GM18498 (cell line): ENCODE results near the gene UBE2E1.
"Not testable (repeated sequence)": the region's sequence is repeated elsewhere in the genome, so short reads cannot be mapped to it uniquely, and the experiment has no call there.

Source experiments
- ATAC-seq: cut with Tn5 transposase; IDR thresholded peaks from one replicate; pipeline ENCODE4 v1.9.1; 2021; ENCODE audit warnings: mild to moderate bottlenecking, moderate library complexity; ENCODE audit not compliant: unreplicated experiment

Gene UBE2E1

DNA sequence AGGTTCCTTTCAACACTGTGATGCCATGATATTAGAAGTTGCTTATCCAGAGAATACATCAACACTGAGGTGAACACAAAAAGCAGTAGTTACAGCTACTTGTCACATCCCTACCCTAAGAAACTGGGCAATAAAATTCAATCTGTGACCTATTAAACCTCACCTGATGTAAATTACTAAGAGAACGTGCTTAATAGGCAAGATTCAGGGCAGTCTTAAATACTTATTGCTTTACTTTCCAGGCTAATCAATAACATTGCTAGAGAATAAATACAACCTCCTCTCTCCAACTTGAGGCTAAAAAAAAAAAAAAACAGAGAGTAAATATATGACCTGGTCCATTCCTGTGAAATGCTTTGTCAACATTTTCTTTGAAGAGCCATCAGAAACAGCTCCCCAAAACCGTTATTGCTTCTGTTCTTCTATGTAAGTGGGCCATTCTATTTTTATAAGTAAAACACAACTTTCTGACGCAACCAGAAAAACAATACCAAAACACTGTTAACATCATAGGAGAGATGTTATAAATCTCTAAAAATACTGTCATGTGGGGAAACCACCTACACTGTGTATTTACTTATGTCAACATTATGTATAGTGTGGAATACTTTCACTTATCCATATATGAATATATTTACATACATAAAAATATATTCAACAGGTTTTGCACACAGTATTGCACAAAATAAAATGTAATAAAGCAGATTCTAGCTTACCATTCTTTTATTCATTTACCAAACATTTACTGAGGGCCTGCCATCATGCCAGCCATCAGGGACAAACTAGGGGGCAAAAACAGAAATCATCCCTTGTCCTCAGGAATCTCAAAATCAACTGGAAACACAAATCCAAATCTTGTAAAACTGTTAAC lies 108.4 kb downstream of the UBE2E1 start:
- no peak for ATAC-seq

DNA sequence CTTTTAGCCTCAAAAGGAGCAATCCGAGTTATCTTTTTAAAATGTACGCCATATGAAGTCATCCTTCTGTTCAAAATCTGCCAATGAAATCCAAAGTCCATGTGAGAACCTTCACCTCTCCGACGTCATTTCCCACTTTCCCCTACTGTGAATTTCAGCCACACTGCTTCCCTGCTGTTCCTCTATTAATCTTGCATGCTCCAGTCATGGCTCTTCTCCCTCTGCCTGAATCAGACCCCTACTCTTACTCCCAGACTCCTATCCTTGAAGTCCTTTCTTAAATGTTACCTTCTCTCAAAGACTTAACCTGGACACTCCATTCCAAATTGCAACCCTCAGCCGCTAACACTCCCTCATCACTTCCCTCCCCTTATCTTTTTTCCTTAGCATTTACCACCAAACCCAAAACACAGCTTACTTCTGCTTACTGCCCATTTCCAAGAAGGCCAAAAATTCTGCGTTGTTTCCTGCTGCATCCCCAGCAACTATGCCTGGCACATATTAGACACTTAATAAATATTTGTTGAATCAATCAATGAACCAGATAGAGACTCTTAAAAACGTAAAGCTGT lies 109.9 kb downstream of the UBE2E1 start:
- ATAC-seq, result no peak

DNA sequence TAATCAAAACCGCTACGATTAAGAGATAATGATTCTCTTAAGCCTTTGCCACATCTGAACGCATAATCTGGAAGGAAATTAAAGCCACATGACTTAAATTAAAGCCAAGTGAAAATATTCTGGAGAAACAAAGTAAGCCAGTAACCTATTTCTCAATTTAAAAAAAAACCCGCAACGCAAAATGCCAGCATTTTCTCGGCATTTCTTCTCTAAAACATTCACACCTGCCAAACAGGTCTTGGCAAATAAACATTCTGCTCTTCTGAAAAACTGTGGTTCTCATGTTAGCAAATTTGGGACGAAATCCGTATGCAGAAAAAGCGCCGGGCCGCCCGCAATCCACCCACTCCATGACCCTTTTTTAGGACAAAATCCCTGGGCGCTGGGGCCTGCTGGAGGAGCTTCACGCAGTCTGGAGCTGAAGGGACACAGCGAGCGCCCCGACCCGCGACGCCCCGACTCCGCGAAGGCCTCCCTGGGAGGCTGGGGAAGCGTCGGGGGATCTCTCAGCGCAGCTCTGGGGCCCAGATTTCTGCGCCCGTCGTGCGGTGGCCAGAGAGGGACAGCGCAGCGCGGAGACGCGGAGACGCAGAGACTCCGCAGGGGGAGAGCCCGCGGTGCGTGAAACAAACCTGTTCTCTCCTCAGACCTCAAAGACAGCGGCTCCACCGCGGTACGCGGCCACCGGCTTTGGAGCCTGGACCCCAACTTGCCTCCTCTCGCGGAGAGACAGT lies 110.6 kb downstream of the UBE2E1 start:
- ATAC-seq, result peak; percentile 48

DNA sequence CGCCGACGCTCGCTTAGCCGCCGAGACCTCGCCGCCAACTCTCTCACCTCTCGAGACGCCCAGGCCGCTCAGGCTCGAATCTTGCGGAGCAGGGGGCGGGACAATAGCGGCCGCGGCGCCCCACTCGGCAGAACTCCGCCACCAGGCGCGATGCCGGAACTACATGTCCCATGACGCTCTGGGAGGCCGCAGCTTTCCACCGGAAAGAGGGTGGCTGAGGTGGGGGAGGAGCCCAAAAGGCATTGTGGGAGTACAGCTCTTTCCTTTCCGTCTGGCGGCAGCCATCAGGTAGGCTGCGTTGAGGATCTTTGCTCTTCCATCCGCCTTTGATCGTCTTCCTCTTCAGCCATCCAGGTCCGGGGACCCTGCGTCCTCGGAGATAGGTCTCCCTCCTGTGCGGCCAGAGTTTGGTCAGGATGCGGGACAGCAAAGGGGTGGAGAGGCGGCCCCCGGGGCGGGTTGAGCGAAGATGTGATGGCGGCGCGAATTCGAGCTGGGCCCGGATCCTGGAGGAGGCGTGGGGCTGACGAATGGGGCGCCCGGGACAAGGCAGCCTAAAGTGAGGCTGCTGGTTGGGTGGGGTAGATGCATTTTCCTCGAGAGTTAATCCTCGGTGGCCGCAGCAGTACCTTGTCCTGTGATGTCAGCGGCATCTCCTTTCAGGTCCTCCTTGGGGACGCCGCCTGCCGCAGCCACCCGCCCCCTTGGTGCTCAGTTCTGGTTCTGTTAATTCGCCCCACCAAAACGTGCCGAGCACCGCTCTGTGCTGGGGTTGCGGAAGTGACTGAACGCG lies 111.3 kb downstream of the UBE2E1 start, which contains the start of the genes NKIRAS1 and RPL15:
NKIRAS1 (minus strand) TSS at position 105 of the 793 bp plus-strand sequence. CDS start 6,086 bp downstream, outside the sequence.
RPL15 (plus strand) TSS at position 247 of the 793 bp plus-strand sequence. CDS start 728 bp downstream, outside the sequence.
- ATAC-seq, result peak; percentile 95

DNA sequence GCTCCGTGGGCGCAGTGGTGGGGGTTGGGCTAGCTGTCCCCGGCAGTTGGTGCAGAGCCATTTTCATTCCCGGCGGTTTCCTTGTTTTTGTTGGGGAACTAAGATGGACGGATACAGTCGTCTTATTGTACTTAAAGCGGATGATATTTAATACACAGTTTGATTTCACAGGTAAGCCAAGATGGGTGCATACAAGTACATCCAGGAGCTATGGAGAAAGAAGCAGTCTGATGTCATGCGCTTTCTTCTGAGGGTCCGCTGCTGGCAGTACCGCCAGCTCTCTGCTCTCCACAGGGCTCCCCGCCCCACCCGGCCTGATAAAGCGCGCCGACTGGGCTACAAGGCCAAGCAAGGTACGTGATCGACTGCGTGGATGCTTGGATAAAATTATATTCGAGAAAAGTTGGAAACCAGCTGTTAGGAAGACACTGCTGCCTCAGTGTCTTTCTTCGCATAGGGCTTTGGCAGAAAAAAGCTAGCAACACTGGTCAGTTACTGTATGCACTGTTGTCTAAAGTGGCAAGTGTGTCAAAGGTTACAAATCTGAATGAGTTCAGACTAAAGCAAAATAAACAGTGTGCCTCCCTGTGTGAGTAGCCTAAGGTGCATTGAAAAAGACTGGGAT lies 112.0 kb downstream of the UBE2E1 start:
- ATAC-seq, result not testable (repeated sequence)

DNA sequence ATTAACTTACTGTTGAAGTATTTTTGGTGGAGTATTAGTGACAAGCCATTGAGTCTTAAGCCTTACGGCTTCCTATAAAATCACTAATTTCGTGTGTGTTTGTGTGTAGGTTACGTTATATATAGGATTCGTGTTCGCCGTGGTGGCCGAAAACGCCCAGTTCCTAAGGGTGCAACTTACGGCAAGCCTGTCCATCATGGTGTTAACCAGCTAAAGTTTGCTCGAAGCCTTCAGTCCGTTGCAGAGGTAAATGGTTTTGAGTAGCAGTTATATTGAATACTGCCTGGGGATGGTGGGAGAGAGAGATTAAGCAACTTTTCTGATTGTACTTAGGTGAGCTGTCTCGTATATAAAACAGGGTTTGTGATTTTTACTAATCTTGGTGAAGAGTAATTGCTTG lies 112.6 kb downstream of the UBE2E1 start:
- not testable (repeated sequence) for ATAC-seq

DNA sequence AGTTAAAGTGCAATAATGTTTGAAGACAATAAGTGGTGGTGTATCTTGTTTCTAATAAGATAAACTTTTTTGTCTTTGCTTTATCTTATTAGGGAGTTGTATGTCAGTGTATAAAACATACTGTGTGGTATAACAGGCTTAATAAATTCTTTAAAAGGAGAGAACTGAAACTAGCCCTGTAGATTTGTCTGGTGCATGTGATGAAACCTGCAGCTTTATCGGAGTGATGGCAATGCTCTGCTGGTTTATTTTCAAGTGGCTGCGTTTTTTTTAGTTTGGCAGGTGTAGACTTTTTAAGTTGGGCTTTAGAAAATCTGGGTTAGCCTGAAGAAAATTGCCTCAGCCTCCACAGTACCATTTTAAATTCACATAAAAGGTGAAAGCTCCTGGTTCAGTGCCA lies 113.9 kb downstream of the UBE2E1 start:
- ATAC-seq, result no peak

DNA sequence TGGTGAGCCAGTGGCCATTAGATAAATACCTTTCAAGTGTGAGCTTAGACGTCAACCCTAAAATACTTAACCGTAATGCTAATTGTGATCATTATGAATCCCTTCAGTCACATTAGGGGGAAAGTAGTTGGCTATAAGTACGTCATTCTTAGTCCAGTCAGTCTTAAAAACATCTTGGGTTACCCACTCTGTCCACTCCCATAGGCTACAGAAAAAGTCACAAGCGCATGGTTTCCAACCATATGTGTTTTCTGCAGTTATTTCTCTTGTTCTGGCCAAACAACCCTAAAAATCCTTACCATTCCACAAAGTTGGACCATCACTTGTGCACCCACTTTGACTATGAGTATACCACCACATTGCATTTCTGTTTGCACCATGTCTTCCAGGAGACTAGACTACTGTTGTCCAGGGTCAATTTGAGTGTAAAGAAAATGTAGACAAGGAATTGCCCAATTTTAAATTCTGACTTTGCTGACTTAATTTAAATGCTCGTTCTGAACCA lies 114.4 kb downstream of the UBE2E1 start:
- no peak for ATAC-seq

DNA sequence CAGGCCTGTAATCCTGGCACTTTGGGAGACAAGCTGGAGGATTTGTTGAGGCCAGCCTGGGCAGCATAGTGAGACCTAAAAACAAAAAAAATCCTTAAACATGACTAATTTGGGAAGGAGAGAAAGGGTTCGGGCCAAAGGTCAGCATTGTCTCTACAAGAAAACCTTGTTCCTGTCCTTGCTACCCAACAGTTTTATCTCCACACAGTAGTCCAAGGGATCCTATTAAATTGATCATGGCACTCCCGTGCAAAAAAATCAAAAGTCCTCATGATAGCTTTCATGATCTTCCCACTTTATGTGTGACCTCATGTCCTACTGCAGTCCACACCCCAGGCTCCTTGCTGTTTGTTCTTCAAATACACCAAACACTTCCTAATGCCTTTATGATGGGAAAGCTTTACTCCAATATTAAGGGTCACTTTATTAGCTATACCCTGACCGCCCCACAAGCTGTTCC lies 115.3 kb downstream of the UBE2E1 start:
- no peak for ATAC-seq

DNA sequence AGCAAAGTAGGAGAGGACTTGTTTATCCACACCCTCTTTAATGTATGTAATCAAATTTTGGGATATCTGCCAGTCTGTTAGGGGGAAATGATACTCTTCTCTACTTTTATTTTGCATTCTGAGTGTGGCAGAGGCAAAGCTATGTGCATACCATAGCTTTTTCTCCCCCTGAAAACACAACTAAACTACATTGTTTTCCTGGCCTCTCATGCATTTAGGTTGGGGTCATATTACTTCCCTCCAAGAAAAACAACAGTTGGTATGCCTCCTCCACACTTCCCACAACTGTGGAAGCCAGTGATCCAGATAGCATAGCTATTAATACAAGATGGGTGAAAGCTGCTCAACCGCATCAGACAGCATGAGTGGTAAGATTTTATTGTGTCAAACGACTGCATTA lies 118.0 kb downstream of the UBE2E1 start:
- ATAC-seq, result no peak

DNA sequence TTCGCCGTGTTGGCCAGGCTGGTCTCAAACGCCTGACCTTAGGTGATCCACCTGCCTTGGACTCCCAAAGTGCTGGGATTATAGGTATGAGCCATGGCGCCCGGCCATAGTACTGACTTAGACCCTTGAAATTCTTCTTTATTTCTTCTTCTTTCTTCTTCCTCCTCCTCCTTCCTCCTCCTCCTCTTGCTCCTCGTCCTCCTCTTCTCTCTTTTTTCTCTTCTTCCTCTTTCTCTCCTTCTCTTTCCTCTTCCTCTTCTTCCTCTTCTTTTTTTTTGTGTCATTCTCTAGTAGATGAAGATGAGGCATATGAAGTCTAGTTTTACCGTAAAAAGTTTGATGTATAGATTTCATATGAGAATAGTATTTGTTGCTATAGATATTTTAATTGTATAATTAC lies 120.5 kb downstream of the UBE2E1 start:
- ATAC-seq, result no peak

DNA sequence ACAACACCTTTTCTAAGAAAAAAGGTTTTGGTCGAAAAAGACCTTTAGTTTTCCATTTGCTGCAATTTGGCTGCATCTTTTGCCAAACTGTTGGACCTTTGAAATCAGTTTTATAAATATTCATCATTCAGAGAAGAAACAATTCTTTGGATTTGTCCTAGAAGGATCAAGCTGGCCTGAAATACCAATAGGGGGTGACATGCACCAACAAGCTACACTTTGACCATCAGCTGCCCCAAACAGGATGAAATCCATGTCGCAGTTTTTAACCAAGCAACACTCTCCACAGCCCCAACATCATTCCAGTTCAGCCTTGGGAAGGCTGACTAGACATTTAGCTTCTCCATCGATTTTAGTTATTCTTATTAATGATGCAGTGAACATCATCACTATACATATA lies 121.0 kb downstream of the UBE2E1 start:
- no peak for ATAC-seq

DNA sequence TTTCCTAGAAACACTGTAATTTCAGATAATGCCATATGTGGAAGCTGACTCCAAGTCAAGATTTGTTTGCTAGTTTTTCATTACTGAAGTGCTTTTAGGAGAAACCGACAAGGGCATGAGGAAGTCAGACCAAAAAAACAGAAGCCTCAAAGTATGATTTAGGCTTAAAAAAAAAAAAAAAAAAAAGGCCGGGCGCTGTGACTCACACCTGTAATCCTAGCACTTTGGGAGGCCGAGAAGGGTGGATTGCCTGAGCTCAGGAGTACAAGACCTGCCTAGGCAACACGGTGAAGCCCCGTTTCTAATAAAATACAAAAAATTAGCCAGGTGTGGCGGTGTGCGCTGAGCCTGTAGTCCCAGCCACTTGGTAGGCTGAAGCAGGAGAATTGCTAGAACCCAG lies 122.8 kb downstream of the UBE2E1 start:
- no peak for ATAC-seq

DNA sequence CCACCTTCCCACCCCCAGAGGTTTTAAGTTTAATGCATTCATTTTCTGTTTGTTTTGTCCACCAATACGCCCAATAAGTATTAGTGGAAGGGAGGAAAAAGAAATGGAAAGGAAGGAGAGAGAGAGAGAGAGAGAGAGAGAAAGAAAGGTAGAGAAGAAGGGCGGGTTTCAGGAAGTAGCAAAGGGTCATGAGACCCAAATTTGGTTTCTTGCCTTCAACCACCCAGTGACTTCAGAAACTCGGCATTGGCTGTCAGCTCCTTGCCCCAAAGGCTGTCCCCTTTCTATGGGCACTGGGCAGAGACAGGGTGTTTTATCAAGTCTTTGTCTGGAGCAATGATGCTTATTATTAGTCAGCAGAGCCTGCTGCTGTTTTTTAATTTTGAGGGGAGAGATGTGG lies 125.8 kb downstream of the UBE2E1 start:
- peak; percentile 47 for ATAC-seq

DNA sequence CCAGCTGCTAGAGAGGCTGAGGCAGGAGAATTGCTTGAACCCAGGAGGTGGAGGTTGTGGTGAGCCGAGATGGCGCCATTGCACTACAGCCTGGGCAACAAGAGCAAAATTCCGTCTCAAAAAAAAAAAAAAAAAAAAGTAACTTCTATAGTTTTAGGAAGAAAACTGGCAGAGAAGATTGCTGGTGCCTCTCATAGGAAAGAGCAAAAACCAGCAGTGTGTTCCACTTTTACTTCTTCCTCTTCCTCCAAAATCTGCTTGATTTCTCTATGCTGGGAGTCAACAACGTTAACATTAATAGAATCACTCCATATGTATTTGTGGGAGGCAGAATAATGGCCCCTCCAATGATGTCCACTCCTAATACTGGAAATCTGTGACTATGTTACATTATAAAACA lies 126.8 kb downstream of the UBE2E1 start:
- ATAC-seq, result no peak

DNA sequence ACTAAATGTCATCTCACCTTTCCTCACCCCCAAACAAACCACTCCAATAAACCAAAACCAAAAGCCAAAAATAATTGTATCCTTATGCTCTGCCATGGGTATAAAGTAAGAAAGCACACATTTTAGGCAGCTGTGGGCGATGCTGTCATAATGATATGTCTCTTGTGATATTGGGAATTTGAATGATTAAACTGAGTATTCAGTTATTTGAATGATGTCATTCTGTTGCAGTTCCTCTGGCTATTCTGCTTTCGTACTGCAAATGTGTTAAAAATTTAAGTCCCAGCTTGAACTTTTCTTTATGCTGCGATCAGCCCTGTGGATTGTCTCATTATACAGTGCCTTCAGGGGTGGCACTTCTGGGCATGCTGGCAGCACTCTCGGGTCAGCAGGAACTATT lies 128.5 kb downstream of the UBE2E1 start:
- no peak for ATAC-seq

DNA sequence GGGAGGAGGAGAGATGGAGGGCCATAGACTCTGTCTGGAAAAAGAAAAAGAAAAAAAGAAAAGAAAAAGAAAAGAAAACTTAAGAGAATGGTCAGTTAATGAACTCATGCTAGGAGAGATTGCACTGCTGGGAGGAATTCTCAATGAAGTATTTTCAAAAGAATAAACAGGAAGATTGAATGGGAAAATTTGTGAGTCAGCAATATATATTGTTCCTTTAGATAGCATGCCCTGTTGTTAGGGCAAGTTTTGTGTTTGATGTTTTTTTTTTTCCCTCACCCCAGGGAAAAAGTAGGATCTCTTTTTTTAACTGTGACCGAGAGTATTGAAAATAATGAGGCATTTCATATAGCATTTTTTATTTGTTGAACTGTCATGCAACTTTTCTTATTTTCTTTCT lies 131.5 kb downstream of the UBE2E1 start:
- ATAC-seq, result no peak

DNA sequence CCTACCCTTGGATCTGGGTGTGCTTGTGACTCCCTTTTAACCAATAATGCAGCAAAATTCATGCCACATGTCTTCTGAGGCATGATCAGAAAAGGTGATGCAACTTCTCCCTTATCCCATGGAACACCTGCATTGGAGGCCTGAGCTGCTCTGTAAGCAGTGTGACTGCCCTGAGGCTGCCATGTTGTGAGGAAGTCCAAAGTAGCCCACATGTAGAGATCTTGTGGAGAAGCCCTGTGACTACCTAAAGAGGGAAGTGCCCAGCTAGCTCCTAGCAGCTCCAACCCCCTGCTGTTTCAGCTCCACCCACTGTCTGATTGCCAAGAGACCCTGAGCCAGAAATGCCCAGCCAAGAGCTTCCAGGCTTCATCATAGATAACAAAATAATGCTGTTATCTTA lies 132.9 kb downstream of the UBE2E1 start:
- ATAC-seq, result no peak

DNA sequence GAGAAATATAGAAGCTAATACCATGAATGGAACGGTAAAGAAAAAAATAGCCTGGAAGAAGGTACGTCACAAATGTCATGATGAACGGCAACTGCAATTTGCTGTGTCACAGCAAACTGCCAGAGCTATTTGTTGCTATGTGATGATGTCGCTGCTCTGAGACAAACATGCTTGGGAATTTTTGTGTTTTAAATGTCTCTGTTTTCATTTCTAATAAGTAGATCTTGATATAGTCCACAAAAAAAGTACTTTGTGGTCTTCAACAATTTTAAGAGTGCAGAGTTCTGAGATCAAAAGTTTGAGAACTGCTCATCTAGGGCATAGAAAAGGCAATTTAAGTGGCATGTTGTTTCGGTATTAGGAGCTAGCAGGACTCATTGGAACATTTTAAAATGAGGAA lies 135.0 kb downstream of the UBE2E1 start:
- no peak for ATAC-seq
